NCI-H1930 (cell line): ENCODE results near the gene ZNF423.

Source experiments
- DNase-seq, 2 experiments: peaks; one replicate each; lab custom pipeline; 2025; lab: John Stamatoyannopoulos, UW

Gene ZNF423

DNA sequence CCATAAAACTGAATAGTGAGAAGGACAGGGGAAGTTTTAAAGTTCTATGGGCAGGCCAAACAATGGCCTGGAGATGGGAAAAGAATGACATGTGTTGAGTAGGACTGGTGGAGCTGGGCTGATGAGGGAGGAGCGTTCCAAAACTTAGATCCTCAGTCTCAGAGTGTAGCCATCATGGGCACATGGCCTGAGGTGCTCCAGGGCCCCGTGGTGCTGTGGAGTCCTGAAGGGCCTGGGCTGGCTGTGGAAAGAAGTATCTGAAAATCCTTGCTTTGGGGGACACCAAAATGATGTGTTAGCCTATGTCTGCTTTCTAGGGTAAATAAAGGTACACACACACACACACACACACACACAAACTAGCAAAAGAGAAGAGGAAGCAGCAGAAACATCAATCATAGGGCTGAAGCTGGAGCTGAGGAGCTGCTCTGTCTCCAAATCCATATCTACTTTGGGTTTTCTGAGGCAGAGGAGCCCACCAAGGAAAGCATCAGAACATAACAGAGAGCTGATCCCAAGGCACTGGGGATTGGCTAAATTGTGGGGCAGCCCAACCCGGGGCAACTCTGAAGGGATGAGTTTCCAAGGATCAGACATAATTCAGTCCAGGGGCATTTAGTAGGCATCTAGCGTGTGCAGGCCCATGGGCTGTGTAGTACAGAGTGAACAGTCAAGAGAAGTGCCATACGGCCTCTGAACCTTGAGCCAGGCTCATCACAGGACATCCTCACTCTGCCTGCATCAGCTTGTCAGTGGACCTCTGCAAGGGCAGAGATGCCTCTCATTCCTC is 397.1 kb downstream of the ZNF423 start:
- no peak for DNase-seq

GRCh38 chr16:49458243-49458642 is 397.7 kb downstream of the ZNF423 start:
- no peak for DNase-seq

DNA sequence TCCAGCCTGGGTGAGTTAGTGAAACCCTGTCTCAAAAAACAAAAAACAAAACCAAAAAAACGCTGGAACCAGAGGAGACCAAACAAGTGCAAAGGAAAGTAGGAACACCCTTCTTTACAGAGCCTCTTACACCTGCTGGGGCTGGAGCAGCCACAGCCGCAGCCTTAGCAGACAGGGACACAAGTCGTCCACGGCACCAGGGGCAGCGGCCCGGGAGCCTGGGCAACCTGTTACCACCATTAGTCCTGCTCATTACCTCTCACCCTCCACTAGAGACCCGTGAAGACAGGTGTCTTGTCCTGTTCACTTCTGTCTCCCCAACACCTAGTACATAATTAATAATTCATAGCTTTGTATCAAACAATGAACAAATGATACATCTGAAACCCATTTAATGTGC is 398.7 kb downstream of the ZNF423 start:
- DNase-seq = no peak

DNA sequence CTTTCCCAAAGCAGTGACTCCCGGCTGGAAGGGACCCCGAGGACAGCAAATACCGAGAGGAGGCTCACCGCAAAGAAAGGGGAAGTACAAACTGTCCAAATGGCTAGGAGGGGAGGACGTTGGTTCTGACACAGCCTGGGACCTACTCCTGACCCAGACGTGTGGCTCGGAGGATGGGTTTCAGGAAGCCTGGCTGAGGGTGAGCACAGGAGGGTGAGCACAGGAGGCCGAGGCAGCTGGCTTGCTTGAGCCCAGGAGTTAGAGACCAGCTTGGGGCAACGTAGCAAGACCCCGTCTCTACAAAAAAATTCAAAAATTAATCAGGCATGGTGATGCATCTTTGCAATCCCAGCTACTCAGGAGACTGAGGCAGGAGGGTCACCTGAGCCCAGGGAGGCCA is 399.1 kb downstream of the ZNF423 start:
- DNase-seq = no peak

- DNase-seq = no peak
Measured at GRCh38 chr16:49455991-49456745, 399.7 kb downstream of the ZNF423 start.

- no peak for DNase-seq
Measured at GRCh38 chr16:49455181-49455990, 400.5 kb downstream of the ZNF423 start.

DNA sequence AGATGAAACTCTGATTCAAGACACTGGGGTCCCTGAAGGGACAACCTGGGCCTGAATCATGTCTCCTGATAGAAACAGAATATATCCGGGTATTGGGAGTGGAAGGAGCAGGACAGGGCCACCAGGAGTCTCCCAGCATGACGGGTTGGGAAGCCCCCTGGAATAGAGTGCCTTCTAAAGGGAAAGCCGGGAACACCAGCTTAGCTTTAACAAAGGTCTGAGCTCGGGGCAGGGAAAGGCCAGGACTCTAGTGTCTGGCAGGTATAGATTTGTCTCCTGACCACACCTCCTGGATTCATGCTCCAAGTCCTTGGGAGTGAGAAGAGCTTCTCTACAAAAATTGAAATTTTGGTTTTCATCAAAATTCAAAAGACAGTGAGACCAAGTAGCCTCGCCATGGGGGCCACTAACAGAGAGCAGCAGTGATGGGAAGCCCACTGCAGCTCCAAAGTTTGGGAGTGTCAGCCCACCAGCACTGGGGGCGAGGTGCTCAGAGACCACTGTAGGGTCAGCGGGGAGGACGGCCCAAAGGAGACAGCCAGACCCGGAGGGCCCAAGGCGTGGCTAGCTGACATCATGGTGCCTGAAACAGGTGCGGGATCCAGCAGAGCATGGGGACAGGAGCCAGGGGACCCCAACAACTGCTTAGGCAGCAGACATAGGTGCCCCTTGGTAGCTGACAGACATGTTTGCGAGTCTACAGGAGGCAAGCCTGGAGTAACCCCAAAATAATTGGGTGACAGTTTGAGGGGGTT is 401.3 kb downstream of the ZNF423 start:
- DNase-seq = no peak

GRCh38 chr16:49453983-49454382 is 401.9 kb downstream of the ZNF423 start:
- DNase-seq = no peak

GRCh38 chr16:49453021-49453420 is 402.9 kb downstream of the ZNF423 start:
- DNase-seq = no peak

GRCh38 chr16:49452578-49452977 is 403.3 kb downstream of the ZNF423 start:
- no peak for DNase-seq

DNA sequence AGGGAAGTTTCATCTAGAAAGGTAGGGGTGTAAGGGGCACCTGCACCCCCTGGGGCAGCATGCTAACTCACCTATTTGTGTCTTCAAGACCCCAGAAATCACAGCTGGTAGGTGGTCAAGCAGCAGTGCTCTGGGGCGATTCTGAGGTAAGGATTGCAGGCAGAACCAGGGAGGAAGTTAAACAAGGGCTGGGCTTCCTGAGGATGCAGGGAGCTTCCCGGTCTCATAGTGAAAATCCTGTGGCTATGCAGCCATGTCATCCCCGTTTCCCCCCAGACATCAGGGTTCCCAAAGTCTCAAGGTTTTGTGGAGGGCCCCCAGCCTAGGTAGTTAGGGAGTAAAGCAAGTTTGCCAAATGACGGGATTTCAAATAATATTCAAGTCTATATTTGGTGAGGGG is 403.8 kb downstream of the ZNF423 start:
- DNase-seq = no peak

DNA sequence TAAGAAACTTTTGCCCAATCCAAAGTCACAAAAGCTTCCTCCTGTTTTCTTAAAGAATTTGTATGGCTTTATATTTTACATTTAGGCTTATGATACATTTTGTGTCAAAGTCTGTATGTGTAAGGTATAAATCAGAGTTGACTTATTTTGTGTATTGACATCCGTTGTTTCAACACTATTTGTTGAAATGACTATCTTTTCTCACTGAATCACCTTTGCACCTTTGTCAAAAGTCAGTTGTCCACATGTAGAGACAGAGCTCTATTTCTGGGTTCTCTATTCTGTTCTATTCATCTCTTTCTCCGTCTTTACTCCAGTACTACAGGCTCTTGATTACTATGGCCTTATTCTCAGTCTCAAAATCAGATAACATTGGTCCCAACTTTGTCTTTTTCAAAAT is 409.1 kb downstream of the ZNF423 start:
- DNase-seq = no peak

- DNase-seq = no peak
Measured at GRCh38 chr16:49443576-49443975, 412.3 kb downstream of the ZNF423 start.

DNA sequence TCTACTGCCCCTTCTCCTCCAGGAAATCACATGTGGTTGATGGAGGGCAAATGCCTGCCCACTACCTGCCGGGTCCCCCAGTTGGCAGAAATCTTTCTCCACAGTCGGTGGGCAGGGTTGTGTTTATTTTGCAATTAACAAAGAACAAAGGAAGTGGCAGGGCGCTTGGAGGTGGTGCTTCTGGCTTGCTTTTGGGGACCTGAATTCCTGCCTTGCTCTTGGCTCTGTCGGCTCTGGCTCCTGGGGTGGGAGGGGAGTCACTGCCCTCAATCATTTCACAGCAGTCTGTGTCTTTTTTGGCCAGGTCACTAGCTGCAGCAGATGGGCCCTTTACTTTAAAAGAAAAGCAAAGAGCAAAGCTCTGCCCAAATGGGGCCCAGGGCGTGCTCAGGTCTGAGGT is 413.1 kb downstream of the ZNF423 start:
- DNase-seq = no peak

DNA sequence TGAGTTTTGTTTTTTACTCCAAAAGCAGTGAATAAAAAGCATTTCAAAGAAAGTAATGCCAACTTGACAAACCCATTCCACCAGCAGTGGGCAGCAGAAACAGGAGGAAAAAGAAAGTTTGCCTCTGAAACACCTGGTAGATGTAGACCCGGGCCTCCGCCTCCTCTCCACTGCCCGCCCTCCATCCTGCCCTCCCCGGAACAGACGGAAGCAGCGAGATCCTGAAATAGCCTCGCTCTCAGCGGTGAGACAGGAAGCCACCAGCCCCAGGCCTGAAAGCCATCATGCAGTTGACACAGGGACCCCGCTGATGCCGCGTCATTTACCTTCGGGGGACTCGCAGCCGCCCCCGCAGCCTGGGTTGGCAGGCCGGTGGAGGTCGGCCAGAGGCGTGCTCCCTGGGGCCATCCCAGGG is 414.5 kb downstream of the ZNF423 start:
- DNase-seq = no peak

DNA sequence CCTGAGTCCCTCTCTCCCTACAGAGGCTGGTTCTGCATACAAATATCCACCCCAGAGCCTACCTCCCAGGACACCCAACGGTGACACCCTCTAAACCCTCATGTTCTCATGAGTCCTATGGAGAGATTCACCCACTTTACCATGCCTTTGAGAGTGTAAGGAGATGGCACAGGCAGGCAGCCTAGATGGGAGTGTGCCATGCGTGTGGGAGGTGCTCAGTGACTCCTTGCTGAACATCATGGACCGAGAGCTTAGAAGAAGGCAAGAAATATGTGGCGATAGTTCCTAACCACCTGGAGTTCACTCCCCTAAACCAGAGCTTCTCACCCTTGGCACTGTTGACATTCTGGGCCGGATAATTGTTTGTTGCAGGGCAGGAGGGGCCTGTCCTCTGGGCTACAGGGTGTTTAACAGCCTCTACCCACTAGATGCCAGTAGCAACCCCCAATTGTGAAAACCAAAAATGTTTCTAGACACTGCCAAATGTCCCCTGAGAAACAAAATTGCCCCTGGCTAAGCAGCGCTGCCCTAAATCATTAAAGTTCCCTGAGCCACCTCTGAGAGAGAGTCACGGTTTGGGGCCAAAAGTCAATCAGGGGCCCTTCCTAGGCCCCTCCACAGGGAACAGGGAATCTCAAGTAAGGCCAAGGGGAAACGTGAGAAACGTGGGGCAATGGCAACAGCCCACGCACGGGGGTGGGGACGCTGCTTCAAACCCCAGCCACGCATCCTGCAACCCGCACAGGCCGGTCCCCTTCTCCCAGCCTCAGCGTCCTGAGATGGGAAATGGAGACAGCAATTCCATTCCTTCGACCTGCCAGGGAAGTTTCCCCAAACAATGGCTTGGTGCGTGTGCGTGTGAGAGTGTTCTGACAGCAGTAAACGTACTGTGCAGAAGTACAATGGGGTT is 415.5 kb downstream of the ZNF423 start:
- DNase-seq = no peak

GRCh38 chr16:49439676-49440075 is 416.2 kb downstream of the ZNF423 start:
- no peak for DNase-seq

GRCh38 chr16:49439050-49439449 is 416.9 kb downstream of the ZNF423 start:
- DNase-seq = no peak
